OCI-LY3 (cell line): ENCODE data around the gene B4GALT6.

Experiments
- EZH2phosphoT487 ChIP-seq: fragments of 200-600 bp; shearing (Covaris generic); IDR thresholded peaks from 2 replicates; pipeline ENCODE4 v1.6.1; 2018; ENCODE audit warnings: antibody characterized with exemption, mixed run types, low read depth
- TF ChIP-seq, protein P1 (sequence below): fragments of 200-600, 300-600 bp; sonication (generic); IDR thresholded peaks from 2 replicates; pipeline ENCODE4 v1.5.1; 2014; ENCODE audit warnings: antibody characterized with exemption, low read length, low read depth

DNA sequence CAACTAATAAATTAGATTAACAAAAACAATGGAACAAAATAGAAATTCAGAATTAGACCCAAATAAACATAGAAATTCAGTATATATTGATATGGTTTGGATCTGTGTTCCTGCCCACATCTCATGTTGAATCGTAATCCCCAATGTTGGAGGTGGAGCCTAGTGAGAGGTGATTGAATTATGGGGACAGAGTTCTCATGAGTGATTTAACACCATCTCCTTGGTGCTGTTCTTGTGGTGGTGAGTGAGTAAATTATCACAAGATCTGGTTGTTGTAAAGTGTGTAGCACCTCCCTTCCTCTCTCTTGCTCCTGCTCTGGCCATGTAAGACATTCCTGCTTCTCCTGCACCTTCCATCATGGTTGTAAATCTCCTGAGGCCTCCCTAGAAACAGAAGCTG, 16.6 kb upstream of the B4GALT6 start:
- TF ChIP-seq, protein P1, sequence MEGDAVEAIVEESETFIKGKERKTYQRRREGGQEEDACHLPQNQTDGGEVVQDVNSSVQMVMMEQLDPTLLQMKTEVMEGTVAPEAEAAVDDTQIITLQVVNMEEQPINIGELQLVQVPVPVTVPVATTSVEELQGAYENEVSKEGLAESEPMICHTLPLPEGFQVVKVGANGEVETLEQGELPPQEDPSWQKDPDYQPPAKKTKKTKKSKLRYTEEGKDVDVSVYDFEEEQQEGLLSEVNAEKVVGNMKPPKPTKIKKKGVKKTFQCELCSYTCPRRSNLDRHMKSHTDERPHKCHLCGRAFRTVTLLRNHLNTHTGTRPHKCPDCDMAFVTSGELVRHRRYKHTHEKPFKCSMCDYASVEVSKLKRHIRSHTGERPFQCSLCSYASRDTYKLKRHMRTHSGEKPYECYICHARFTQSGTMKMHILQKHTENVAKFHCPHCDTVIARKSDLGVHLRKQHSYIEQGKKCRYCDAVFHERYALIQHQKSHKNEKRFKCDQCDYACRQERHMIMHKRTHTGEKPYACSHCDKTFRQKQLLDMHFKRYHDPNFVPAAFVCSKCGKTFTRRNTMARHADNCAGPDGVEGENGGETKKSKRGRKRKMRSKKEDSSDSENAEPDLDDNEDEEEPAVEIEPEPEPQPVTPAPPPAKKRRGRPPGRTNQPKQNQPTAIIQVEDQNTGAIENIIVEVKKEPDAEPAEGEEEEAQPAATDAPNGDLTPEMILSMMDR: no peak
- TF ChIP-seq EZH2phosphoT487: no peak
